Gastroesophageal sphincter (tissue), 3 donors: ENCODE results near the gene VPS26C.

Experiments used
- CTCF ChIP-seq, 4 experiments: fragments of 200-600 bp in 2 of 4; fragments of 450-650 bp in 2 of 4; sonication (generic) in 1 of 4; IDR thresholded peaks; one replicate each; pipeline ENCODE4 v1.5.1; 2017 to 2019; ENCODE audit warnings: antibody characterized with exemption in 4 of 4, mild to moderate bottlenecking in 2 of 4, moderate library complexity in 2 of 4
- EP300 ChIP-seq: sonication (generic); formaldehyde crosslinking; IDR thresholded peaks from one replicate; pipeline ENCODE4 v1.6.1; 2017; ENCODE audit warnings: antibody characterized with exemption, mild to moderate bottlenecking
- POLR2A ChIP-seq, 2 donors: fragments of 450-650 bp; IDR thresholded peaks; one replicate each; pipeline ENCODE4 v1.6.1; 2017; ENCODE audit warnings: antibody characterized with exemption in 2 of 2, mild to moderate bottlenecking in 2 of 2, moderate library complexity in 1 of 2

GRCh38 chr21:37207441-37208009, 59.6 kb downstream of the VPS26C start:
- TF ChIP-seq CTCF (IDR thresholded peaks at IDR 0.05), result no peak
- TF ChIP-seq POLR2A (IDR thresholded peaks at IDR 0.05), result no peak
- TF ChIP-seq EP300, result no peak
